Spleen (tissue), 7 donors: Measurements from ENCODE around the gene GAB2.
"Not testable (repeated sequence)": the region's sequence is repeated elsewhere in the genome, so short reads cannot be mapped to it uniquely, and the experiment has no call there.

Experiments used
- CTCF ChIP-seq, 11 experiments: fragments of 200-600 bp in 7 of 11; fragments of 450-650 bp in 4 of 11; sonication (generic) in 4 of 11; IDR thresholded peaks in 8 of 11; conservative IDR thresholded peaks in 3 of 11; 1 replicate in 7 of 11; 2 replicates in 4 of 11; pipeline versions ENCODE4 v1.4.0 to v1.8.0; 2016 to 2021; ENCODE audit warnings: antibody characterized with exemption in 11 of 11, inconsistent platforms in 4 of 11, mild to moderate bottlenecking in 1 of 11
- POLR2A ChIP-seq, 3 donors: fragments of 450-650 bp; IDR thresholded peaks; one replicate each; pipeline ENCODE4 v1.5.1; 2017; ENCODE audit warnings: antibody characterized with exemption in 3 of 3, mild to moderate bottlenecking in 1 of 3
- POLR2AphosphoS5 ChIP-seq, 3 donors: sonication (generic); formaldehyde crosslinking; IDR thresholded peaks; one replicate each; pipeline ENCODE4 v1.5.1; 2017; ENCODE audit warnings: antibody characterized with exemption in 3 of 3
- donor health status: DM: no; HTN: no; CAD: no; lungs with moderate emphysema.
- donor health status: DM: no; HTN: no; CAD: no.
- donor health status: DM: no; HTN: no; CAD: no.

DNA sequence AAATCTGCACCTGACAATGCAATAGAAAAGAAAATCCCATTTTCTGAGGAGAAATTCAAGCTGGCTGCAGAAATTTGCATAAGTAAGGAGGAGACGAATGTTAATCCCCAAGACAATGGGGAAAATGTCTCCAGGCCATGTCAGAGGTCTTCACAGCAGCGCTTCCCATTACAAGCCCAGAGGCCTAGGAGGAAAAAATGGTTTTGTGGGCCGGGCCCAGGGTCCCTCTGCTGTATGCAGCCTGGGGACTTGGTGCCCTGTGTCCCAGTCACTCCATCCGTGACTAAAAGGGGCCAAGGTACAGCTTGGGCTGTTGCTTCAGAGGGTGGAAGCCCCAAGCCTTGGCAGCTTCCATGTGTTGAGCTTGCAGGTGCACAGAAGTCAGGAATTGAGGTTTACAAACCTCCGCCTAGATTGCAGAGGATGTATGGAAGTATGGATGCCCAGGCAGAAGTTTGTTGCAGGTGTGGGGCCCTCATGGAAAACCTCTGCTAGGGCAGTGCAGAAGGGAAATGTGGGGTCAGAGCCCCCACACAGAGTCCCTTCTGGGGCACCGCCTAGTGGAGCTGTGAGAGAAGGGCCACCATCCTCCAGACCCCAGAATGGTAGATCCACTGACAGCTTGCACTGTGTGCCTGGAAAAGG, 144.9 kb downstream of the GAB2 start:
- not testable (repeated sequence) for TF ChIP-seq CTCF (IDR thresholded peaks at IDR 0.05 in 8 of 11, conservative IDR thresholded peaks at IDR 0.05 in 3 of 11); POLR2A (IDR thresholded peaks at IDR 0.05); POLR2AphosphoS5 (IDR thresholded peaks at IDR 0.05)
